ENCODE measurements around the gene SLC9A9.

SLC9A9 gene

DNA sequence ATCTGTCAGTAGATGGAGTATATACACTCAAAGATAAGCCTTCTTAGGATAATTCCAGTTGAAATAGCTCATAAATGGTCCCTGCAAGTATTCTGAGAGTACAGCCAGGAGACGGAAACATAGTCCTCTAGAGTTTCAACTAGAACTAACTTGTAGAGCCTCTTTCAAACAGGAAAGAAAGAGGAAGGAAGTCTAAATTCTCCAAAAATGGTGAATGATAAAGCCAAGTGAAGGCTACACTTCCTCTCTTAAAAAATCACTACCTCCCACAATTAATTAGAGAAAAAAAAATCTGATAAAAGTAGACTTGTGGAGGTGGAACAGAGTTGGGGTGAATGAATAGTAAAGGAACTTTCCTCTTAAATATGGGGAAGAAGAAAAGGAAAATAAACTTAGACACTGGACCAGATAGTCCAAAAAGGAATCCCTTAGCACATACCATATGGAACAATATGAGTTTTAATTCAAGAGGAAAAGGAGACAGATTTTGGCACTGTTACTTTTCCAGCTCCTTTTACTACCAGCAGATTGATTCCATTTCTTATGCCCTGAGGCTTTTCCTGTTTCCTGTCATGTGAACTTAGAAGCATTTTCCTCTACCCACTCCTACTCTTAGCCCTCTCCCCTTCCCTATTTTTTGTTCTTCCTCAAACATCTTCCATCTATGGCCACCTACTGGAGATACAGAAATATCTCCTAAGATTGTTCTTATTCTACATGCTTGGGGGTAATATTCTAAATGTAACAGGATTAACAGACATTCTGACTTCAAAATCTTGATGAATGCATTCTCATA lies 521.1 kb downstream of the SLC9A9 start:
- peak overlapping the region; percentile 28 to 81 (median 56) for H3K4me2 ChIP-seq

DNA sequence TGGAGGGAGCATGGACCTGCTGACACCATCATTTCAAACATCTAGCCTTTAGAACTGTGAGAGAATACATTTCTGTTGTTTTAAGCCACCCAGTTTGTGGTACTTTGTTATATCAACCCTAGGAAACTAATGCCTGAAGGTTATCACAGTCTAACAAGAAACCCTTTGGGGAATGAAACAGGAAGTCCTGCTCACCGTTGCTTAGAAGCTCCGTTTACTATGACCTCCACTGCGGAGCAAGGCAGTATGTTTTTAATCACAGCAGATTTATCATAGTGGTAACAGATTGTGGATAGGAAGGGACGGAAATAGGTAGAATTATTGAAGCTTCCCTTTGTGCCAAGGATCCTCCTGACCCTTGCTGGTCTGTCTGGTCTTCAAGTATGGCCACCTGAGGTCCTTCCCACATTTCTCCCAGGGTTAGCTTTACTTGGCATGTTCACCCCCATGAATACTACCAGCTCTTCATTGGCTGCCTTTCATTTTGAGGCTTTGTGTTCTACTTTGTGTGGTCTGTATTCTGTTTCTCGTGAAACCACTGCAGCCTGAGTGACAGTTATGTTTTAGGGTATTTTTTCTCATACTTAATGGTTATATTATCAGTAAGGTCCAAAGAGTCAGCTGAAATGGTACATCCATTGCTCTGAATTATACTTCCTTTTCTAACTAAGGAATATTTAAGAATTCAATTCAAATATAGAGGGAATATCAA lies 527.1 kb downstream of the SLC9A9 start:
- Histone ChIP-seq H3K27ac (no peak overlapping the region), H4K20me1 (no peaks in the 10 kb centered on the region), H3K4me2 (peak overlapping the region in 7 of 11 experiments; percentile 18 to 44 (median 23); a peak in 11 of 22 replicates), H3K9me3 (replicated peaks in 1 of 11) (peaks cover 0 to 5% (median 0%) of the 10 kb centered on the region in 11 experiments; a peak in 1 of 22 replicates), H3K9ac (no peak overlapping the region), H3K27me3 (no peaks in the 10 kb centered on the region), H3K4me3 (no peak overlapping the region), H3K36me3 (peaks cover 0 to 63% (median 0%) of the 10 kb centered on the region in 11 experiments; a peak in 5 of 22 replicates), H3K4me1 (peaks cover 4 to 25% (median 8%) of the 10 kb centered on the region in 10 experiments; a peak in 19 of 20 replicates)
- TF ChIP-seq Cebpa-rat (IDR thresholded peaks at IDR 0.05) = no peak

More for the DNA sequence above, 521.1 kb downstream of the SLC9A9 start:
- H3K36me3 ChIP-seq = peaks cover 0 to 30% (median 0%) of the 10 kb centered on the region in 11 experiments; a peak in 4 of 22 replicates
- peak overlapping the region in 3 of 11 experiments; percentile 18 to 56 (median 21); a peak in 5 of 22 replicates for H3K27ac ChIP-seq
- H3K9me3 ChIP-seq (replicated peaks in 1 of 11) = peaks cover 0 to 4% (median 0%) of the 10 kb centered on the region in 11 experiments; a peak in 1 of 22 replicates
- no peak overlapping the region for H3K4me3 ChIP-seq
- no peaks in the 10 kb centered on the region for H4K20me1 ChIP-seq
- peaks cover 13 to 74% (median 20%) of the 10 kb centered on the region in 10 experiments for H3K4me1 ChIP-seq
- no peak for TF ChIP-seq Cebpa-rat (IDR thresholded peaks at IDR 0.05)
- no peak overlapping the region for H3K9ac ChIP-seq
- no peaks in the 10 kb centered on the region for H3K27me3 ChIP-seq

DNA sequence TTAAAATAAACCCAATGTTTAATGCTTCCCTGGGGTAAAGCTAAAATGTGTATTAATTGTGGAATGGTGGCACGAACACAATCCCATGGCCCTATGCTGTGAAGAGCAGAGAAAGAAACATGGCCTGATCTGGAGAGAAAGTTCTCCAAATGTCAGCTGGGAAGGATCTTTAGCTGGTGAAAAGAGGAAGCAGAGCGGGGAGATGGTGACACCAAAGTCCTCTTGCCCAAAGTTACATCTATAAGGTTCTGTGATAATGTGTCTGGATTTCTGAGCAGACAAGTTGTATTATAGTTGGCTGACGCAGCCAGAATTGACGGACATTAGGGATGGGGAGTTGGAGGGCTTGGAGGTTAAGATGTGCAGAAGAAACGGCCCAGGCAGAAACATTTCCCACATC lies 532.5 kb downstream of the SLC9A9 start:
- H4K20me1 ChIP-seq = no peaks in the 10 kb centered on the region
- H3K9ac ChIP-seq = no peak overlapping the region
- H3K4me3 ChIP-seq = no peak overlapping the region
- peak overlapping the region in 2 of 11 experiments; percentile 4 to 21; a peak in 2 of 22 replicates for H3K4me2 ChIP-seq
- no peaks in the 10 kb centered on the region; a peak in 1 of 22 replicates for H3K9me3 ChIP-seq (replicated peaks in 1 of 11)
- no peaks in the 10 kb centered on the region for H3K27me3 ChIP-seq
- H3K27ac ChIP-seq = no peak overlapping the region
- peaks cover 0 to 16% (median under 1%) of the 10 kb centered on the region in 10 experiments; a peak in 9 of 20 replicates for H3K4me1 ChIP-seq
- peaks cover 0 to 30% (median 0%) of the 10 kb centered on the region in 11 experiments; a peak in 4 of 22 replicates for H3K36me3 ChIP-seq
- no peak for TF ChIP-seq Cebpa-rat (IDR thresholded peaks at IDR 0.05)

DNA sequence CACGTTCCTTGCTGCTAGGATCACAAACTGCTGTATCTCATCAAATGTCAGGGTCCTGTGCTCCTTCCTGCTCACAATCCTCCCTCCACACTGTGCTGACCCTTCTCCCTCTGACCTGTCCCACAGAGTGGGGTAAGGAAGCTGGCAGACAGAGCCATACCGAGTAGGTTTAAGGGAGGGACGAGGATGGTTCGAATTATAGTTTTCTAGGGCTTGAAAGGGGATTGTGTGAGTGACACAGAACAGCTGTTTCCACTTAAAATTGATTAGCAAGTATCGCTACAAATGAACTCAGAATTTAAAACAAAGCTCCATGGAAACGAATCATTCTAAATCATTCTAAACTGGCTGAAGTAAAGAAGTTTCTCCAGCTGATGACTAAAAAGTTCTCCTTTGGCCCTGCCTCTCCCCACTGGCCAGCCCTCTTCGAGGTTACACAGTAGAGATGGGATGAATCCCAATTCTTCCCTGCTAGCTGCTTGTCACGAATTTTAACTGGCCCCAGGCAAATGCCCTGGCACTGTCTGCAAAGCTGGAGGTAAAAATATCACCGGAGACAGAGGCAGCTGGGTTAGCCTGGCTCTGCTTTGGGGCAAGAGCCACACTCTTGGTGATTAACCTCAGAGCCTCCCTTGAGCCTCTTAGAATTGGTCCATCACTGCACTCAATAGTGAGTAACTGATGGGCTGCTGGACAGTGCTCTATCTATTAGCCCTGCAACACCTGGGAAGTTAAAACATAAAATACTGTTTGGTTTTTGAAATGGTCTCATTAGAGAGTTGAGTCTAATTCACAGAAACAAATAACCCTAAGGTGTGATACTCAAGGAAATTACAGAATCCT lies 533.8 kb downstream of the SLC9A9 start:
- H3K36me3 ChIP-seq = peaks cover 0 to 17% (median 0%) of the 10 kb centered on the region in 11 experiments; a peak in 3 of 22 replicates
- H3K4me1 ChIP-seq = peaks cover 0 to 16% (median 0%) of the 10 kb centered on the region in 10 experiments; a peak in 3 of 20 replicates
- no peak overlapping the region for H3K27ac ChIP-seq
- no peaks in the 10 kb centered on the region for H4K20me1 ChIP-seq
- no peaks in the 10 kb centered on the region; a peak in 1 of 22 replicates for H3K9me3 ChIP-seq (replicated peaks in 1 of 11)
- H3K4me3 ChIP-seq = no peak overlapping the region
- H3K27me3 ChIP-seq = no peaks in the 10 kb centered on the region
- H3K9ac ChIP-seq = no peak overlapping the region
- TF ChIP-seq Cebpa-rat (IDR thresholded peaks at IDR 0.05) = no peak
- no peak overlapping the region for H3K4me2 ChIP-seq

DNA sequence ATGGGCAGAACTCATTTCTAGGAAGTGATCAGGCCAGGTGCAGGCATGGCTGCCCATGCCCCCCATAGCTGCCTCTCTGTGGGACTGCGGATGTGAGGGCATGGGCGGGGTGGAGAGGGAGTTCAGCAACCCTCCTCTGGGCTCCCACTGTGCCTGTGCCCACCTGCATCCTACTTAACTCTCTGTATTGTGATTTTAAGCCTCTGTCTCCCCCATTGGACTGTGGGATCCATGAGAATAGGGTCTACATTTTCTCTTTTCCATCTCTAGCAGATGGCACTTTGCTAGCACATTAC lies 534.4 kb downstream of the SLC9A9 start:
- H3K4me2 ChIP-seq = no peak overlapping the region
- no peak overlapping the region for H3K4me3 ChIP-seq
- no peak overlapping the region for H3K27ac ChIP-seq
- H3K9me3 ChIP-seq (replicated peaks in 1 of 11) = peaks cover 0 to under 1% (median 0%) of the 10 kb centered on the region in 11 experiments; a peak in 3 of 22 replicates
- no peaks in the 10 kb centered on the region for H3K27me3 ChIP-seq
- H3K36me3 ChIP-seq = peaks cover 0 to 17% (median 0%) of the 10 kb centered on the region in 11 experiments; a peak in 3 of 22 replicates
- TF ChIP-seq Cebpa-rat (IDR thresholded peaks at IDR 0.05) = no peak
- no peaks in the 10 kb centered on the region for H4K20me1 ChIP-seq
- peaks cover 0 to 16% (median 0%) of the 10 kb centered on the region in 10 experiments; a peak in 3 of 20 replicates for H3K4me1 ChIP-seq
- no peak overlapping the region for H3K9ac ChIP-seq

DNA sequence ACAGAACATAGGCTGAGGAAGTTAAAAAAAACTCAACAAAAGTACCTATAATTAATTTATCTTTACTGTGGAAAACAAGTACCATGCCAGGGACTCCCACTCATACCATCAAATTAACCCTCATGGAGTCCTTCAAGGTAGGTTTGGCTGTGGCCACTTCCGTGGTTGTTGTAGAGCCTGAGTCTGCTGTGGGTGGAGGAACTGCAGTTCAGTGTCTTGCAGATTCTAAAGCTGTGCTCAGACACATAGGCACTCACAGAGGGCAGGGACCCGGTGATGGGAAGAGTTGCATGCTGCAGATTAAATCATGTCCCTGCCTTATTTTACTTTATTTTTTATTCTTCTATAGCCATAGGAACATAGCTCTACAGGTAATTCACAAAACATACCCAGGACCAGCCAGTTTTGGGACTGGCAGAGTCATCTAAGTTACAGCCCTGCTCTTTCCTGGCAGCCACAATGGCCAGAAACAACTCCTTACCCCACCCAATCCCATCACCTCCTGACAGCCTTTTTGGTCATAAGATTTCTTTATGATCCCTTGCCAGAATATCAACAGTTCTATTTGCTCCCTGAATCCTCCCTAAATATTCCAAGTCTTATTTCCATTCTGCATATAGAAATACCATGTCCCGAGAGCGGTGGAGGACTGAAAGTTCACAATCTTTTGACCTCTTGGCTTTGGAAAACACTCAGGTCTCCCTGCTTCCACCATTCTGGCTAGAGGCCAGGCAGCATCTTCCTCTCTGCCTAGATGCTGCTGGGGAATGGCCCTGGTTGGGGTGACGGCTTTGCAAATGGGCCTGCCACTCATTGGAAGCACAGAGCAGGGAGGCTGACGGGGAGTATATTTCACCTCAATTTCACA lies 535.0 kb downstream of the SLC9A9 start:
- no peak overlapping the region for H3K9ac ChIP-seq
- TF ChIP-seq Cebpa-rat (IDR thresholded peaks at IDR 0.05) = no peak

DNA sequence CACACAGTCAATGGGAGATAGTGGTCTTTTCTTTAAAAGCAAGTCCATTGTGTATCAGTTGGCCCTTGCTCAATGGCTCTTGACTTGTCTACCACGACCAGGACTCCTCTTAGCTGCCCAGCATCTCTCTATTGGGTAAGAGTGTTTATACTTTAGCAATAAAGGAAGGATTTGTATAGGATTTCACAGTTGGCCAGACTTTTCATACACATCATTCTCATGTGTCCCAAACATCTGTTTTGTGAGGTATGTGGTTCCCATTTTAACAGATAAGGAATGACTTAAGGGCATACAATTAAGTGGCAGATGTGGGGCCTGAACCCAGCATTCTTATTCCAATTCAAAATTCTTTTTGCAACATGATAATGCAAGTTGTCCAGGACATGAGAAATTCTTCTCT lies 537.2 kb downstream of the SLC9A9 start:
- Histone ChIP-seq H3K9me3 (replicated peaks in 1 of 11) (peaks cover 0 to 5% (median 0%) of the 10 kb centered on the region in 11 experiments; a peak in 4 of 22 replicates), H3K4me2 (no peak overlapping the region), H3K27ac (no peak overlapping the region), H3K4me1 (peaks cover 0 to 15% (median 0%) of the 10 kb centered on the region in 10 experiments; a peak in 5 of 20 replicates), H3K9ac (no peak overlapping the region), H4K20me1 (no peaks in the 10 kb centered on the region), H3K27me3 (no peaks in the 10 kb centered on the region), H3K36me3 (peaks cover 0 to 17% (median 0%) of the 10 kb centered on the region in 11 experiments; a peak in 3 of 22 replicates), H3K4me3 (no peak overlapping the region)
- TF ChIP-seq Cebpa-rat (IDR thresholded peaks at IDR 0.05) = no peak

More for the DNA sequence above, 535.0 kb downstream of the SLC9A9 start:
- H4K20me1 ChIP-seq = no peaks in the 10 kb centered on the region
- H3K4me2 ChIP-seq = no peak overlapping the region
- no peak overlapping the region for H3K27ac ChIP-seq
- H3K4me1 ChIP-seq = peaks cover 0 to 16% (median 0%) of the 10 kb centered on the region in 10 experiments; a peak in 3 of 20 replicates
- H3K36me3 ChIP-seq = peaks cover 0 to 17% (median 0%) of the 10 kb centered on the region in 11 experiments; a peak in 3 of 22 replicates
- peaks cover 0 to 5% (median 0%) of the 10 kb centered on the region in 11 experiments; a peak in 4 of 22 replicates for H3K9me3 ChIP-seq (replicated peaks in 1 of 11)
- no peak overlapping the region for H3K4me3 ChIP-seq
- H3K27me3 ChIP-seq = no peaks in the 10 kb centered on the region

Data from BLaER1 treated with 17β-estradiol and CSF1 and Interleukin-3, amounts not matched to agents 10 nM and 100 nM (cell line).